ENCODE data around the gene MARK2. TPM values are rescaled to one million over a fixed set of nuclear protein-coding genes. Genes with fewer than 3 reads are reported as not detected.

Gene MARK2
- total and polyA plus RNA-seq, 2 of the 8 experiments (the other 6 are each of a cell fraction or from before 2014, with no cell fraction given), result 19.3 to 58.5 TPM

- Histone ChIP-seq H2BK12ac (ENCODE audit: low read depth, low read length) (no peak overlapping the region), H2BK5ac (ENCODE audit: low read depth, low read length) (no peak overlapping the region; the same call in 1 of the 2 replicates), H3K27me3 (replicated peaks in 1 of 4; ENCODE audit: control insufficient read depth in 3 of 4, extremely low read depth in 1 of 4, insufficient read depth in 3 of 4, low read length in 3 of 4) (no peaks in the 10 kb centered on the region), H2BK120ac (replicated peaks; ENCODE audit: low read depth, low read length) (no peak overlapping the region), H4K8ac (ENCODE audit: extremely low read depth, insufficient read depth, low read length) (0 out of 2 replicates have a peak overlapping the region, but pooled peaks have one; percentile 25), H2AK5ac (ENCODE audit: low read depth, low read length) (no peak overlapping the region), H4K5ac (ENCODE audit: insufficient read length, low read depth, low read length) (no peak overlapping the region), H2BK20ac (ENCODE audit: low read length) (no peak overlapping the region), H3K79me1 (ENCODE audit: low read depth, low read length) (peaks cover 14% of the 10 kb centered on the region), H3K56ac (replicated peaks; ENCODE audit: insufficient read length, low read depth, low read length) (no peak overlapping the region), H4K91ac (replicated peaks; ENCODE audit: insufficient read length, low read length) (no peak overlapping the region), H3K27ac (ENCODE audit: low read depth, low read length) (no peak overlapping the region), H3K4ac (replicated peaks; ENCODE audit: insufficient read length, low read depth, low read length) (no peak overlapping the region), H3K9me3 (ENCODE audit: insufficient read depth in 2 of 2, low read depth in 1 of 2, low read length in 1 of 2) (no peaks in the 10 kb centered on the region), H3K36me3 (ENCODE audit: control insufficient read depth in 2 of 4, insufficient read depth in 4 of 4, low read length in 3 of 4) (no peaks in the 10 kb centered on the region), H3K23ac (ENCODE audit: insufficient read length) (no peak overlapping the region), H3K4me1 (replicated peaks in 1 of 4; ENCODE audit: control insufficient read depth in 3 of 4, insufficient read depth in 4 of 4, low read length in 3 of 4) (peaks cover 5 to 25% (median 8%) of the 10 kb centered on the region in 4 experiments), H3K18ac (ENCODE audit: extremely low read depth, low read length) (no peak overlapping the region), H3K4me3 (ENCODE audit: extremely low read depth in 1 of 4, insufficient read depth in 2 of 4, low read depth in 3 of 4, low read length in 4 of 4) (no peak overlapping the region), H2BK15ac (ENCODE audit: low read length) (0 out of 2 replicates have a peak overlapping the region, but pooled peaks have one; percentile 61), H4K20me1 (replicated peaks in 1 of 2; ENCODE audit: control insufficient read depth in 1 of 2, insufficient read depth in 2 of 2, low read length in 2 of 2) (peaks cover 17 to 45% of the 10 kb centered on the region in 2 experiments), H3K9ac (replicated peaks in 1 of 4; ENCODE audit: extremely low read depth in 1 of 4, low read depth in 3 of 4, low read length in 3 of 4) (0 out of 7 replicates have a peak overlapping the region, but pooled peaks of 1 of the 4 experiments have one; percentile 22), H2AFZ (ENCODE audit: low read length) (no peak overlapping the region), H3K4me2 (ENCODE audit: insufficient read depth in 1 of 2, low read depth in 2 of 2, low read length in 2 of 2) (no peak overlapping the region), H3K23me2 (ENCODE audit: low read depth, low read length) (no peaks in the 10 kb centered on the region), H3K79me2 (ENCODE audit: control insufficient read depth in 1 of 2, insufficient read depth in 2 of 2, low read length in 2 of 2) (peaks cover 6 to 88% of the 10 kb centered on the region in 2 experiments; a peak in 3 of 4 replicates), H3K14ac (ENCODE audit: insufficient read length) (no peak overlapping the region)
- ChIA-PET CTCF (ENCODE audit: partially characterized antibody) (interaction anchor here (0.7 to 8.5 kb wide), 18 partner anchors 10 to 214 kb away, joined by 3 to 76 read pairs (median 4); partner anchors contain the start of gene MARK2), POLR2A (ENCODE audit: partially characterized antibody) (interaction anchor here (0.9 to 2.5 kb wide), 7 partner anchors 11 to 48 kb away, joined by 3 to 12 read pairs (median 3); partner anchors contain the start of gene MARK2)
- no peak for DNase-seq (ENCODE audit: low read depth in 1 of 2, low spot score in 2 of 2)
- FAIRE-seq, result no peak
- 81% methylated on average over 5 of the region's 5 CpGs; no CpG with 5 or more reads in 1 of the 2 experiments for WGBS, 2 experiments (ENCODE audit: extremely low coverage in 1 of 2, insufficient coverage in 1 of 2, insufficient read length in 1 of 2, insufficient replicate concordance in 2 of 2, low coverage in 1 of 2, low lambda C conversion rate in 2 of 2, missing lambda C conversion rate in 1 of 2)
- TF ChIP-seq HDAC6 (IDR thresholded peaks at IDR 0.05; ENCODE audit: low read depth, low read length) (no peak), RNF2 (IDR thresholded peaks at IDR 0.05; ENCODE audit: borderline replicate concordance, low read depth, low read length, missing control alignments, poor library complexity, severe bottlenecking) (no peak), BRCA1 (IDR thresholded peaks at IDR 0.05; ENCODE audit: low read depth, low read length) (no peak), CHD2 (IDR thresholded peaks at IDR 0.05; ENCODE audit: low read length) (no peak), USF2 (IDR thresholded peaks at IDR 0.05; ENCODE audit: low read length) (no peak), BCL11A (IDR thresholded peaks at IDR 0.05; ENCODE audit: low read depth in 2 of 2, low read length in 2 of 2) (no peak), ATF2 (IDR thresholded peaks at IDR 0.05; ENCODE audit: low read length) (no peak)
Observed at GRCh38 chr11:63872800-63873197, 33.9 kb downstream of the MARK2 start.
